Upper lobe of left lung (tissue), 6 donors: ENCODE results near the gene ARTN. TPM values are rescaled to one million over a fixed set of nuclear protein-coding genes. Genes with fewer than 3 reads are reported as not detected.
A peak's percentile ranks its signal among the peaks of the same experiment; 100 is the strongest.

ENCODE experiments used
- ATAC-seq, 2 donors: fragments of 200-7000 bp; cut with Tn5 transposase; one replicate each; pipeline ENCODE4 v1.9.1; 2022; ENCODE audit warnings: mild to moderate bottlenecking in 2 of 2, moderate library complexity in 2 of 2; ENCODE audit not compliant: low FRiP score in 2 of 2
- DNase-seq, 2 donors: peaks; one replicate each; pipeline ENCODE4 v3.0.0-alpha.2; 2019 to 2020
- H3K27ac ChIP-seq, 4 donors: fragments of 200-600 bp; sonication (generic); one replicate each; pipeline ENCODE4 v1.5.1; 2016 to 2019
- H3K27me3 ChIP-seq, 4 donors: fragments of 200-600 bp; sonication (generic); one replicate each; pipeline ENCODE4 v1.5.1; 2017 to 2019
- H3K36me3 ChIP-seq, 4 donors: fragments of 200-600 bp; sonication (generic); one replicate each; pipeline ENCODE4 v1.5.1; 2016 to 2019
- H3K4me1 ChIP-seq, 4 donors: fragments of 200-600 bp; sonication (generic); one replicate each; pipeline ENCODE4 v1.5.1; 2018 to 2019
- H3K4me3 ChIP-seq, 4 donors: fragments of 200-600 bp; sonication (generic); one replicate each; pipeline ENCODE4 v1.5.1; 2017 to 2019; ENCODE audit warnings: mild to moderate bottlenecking in 2 of 4, moderate library complexity in 1 of 4
- H3K9me3 ChIP-seq, 4 donors: fragments of 200-600 bp; sonication (generic); one replicate each; pipeline ENCODE4 v1.5.1; 2018 to 2019
- EP300 ChIP-seq, 4 donors: sonication (generic); formaldehyde crosslinking; IDR thresholded peaks; one replicate each; pipeline ENCODE4 v1.5.1; 2017; ENCODE audit warnings: antibody characterized with exemption in 4 of 4, control low read depth in 2 of 4
- POLR2A ChIP-seq, 4 donors: fragments of 450-650 bp; IDR thresholded peaks; one replicate each; pipeline ENCODE4 v1.5.1; 2016 to 2017; ENCODE audit warnings: antibody characterized with exemption in 4 of 4, mild to moderate bottlenecking in 2 of 4
- POLR2AphosphoS5 ChIP-seq, 2 donors: sonication (generic); formaldehyde crosslinking; IDR thresholded peaks; one replicate each; pipeline ENCODE4 v1.5.1; 2017; ENCODE audit warnings: antibody characterized with exemption in 2 of 2
- WGBS, 2 donors: methylation state at CpG; one replicate each; pipeline ENCODE4 v1.1.5; 2017 to 2018; 5-methylcytosine and 5-hydroxymethylcytosine counted together
- total RNA-seq, 6 donors: library from RNA; depleted of rRNA in 4 of 6; stranded (reverse); fragments of >200 nt in 4 of 6; gene quantifications; one replicate each; pipeline versions ENCODE4 v1.1.0 to v1.2.1, GENCODE V29; 2016 to 2021
- TF ChIP-seq, protein P1 (sequence below), 6 experiments: fragments of 450-650 bp in 4 of 6; fragments of 200-600 bp in 2 of 6; sonication (generic) in 2 of 6; IDR thresholded peaks; one replicate each; pipeline ENCODE4 v1.5.1; 2016 to 2019; ENCODE audit warnings: antibody characterized with exemption in 6 of 6
- donor health status: DM: no; HTN: no; CAD: no; lungs with moderate emphysema.
- donor health status: DM: no; HTN: yes; CAD: no; lungs with severe emphysema.

The ARTN gene
- total RNA-seq, 6 donors from 2014 or later, result 1.0 to 5.2 (median 1.1) TPM; not detected in 3

DNA sequence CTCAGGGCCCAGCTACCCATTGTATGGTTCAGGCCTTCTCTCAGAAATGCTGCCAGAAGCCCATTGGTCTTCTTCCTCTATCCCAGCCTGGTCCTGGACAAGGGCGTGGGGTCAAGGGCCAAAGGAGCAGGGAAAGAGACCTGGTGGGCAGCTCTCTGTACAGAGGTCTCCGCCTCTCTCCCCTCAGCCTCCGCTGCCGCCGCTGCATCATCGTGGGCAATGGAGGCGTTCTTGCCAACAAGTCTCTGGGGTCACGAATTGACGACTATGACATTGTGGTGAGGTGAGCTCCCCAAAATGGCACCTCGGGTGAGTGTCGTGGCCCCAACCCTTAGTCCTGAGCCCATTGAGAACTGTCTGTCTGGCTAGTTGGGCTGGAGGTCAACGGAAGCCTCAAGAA, 34.6 kb upstream of the ARTN start:
- 93 to 98% methylated on average over 7 to 12 of the region's 12 CpGs for WGBS, 2 donors
- H3K27ac ChIP-seq, result no peak overlapping the region
- peaks cover 0 to 11% (median 8%) of the 10 kb centered on the region in 4 donors for H3K4me1 ChIP-seq
- TF ChIP-seq POLR2AphosphoS5 (IDR thresholded peaks at IDR 0.05), result no peak
- no peak for TF ChIP-seq EP300 (IDR thresholded peaks at IDR 0.05)
- TF ChIP-seq, protein P1, sequence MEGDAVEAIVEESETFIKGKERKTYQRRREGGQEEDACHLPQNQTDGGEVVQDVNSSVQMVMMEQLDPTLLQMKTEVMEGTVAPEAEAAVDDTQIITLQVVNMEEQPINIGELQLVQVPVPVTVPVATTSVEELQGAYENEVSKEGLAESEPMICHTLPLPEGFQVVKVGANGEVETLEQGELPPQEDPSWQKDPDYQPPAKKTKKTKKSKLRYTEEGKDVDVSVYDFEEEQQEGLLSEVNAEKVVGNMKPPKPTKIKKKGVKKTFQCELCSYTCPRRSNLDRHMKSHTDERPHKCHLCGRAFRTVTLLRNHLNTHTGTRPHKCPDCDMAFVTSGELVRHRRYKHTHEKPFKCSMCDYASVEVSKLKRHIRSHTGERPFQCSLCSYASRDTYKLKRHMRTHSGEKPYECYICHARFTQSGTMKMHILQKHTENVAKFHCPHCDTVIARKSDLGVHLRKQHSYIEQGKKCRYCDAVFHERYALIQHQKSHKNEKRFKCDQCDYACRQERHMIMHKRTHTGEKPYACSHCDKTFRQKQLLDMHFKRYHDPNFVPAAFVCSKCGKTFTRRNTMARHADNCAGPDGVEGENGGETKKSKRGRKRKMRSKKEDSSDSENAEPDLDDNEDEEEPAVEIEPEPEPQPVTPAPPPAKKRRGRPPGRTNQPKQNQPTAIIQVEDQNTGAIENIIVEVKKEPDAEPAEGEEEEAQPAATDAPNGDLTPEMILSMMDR (IDR thresholded peaks at IDR 0.05), result no peak
- no peak for TF ChIP-seq POLR2A (IDR thresholded peaks at IDR 0.05)
- no peaks in the 10 kb centered on the region for H3K9me3 ChIP-seq
- ATAC-seq (no peak), DNase-seq (peak in 1 of 2 donors; percentile 61)
- H3K36me3 ChIP-seq, result peaks cover 0 to 27% (median 14%) of the 10 kb centered on the region in 4 donors
- H3K27me3 ChIP-seq, result no peaks in the 10 kb centered on the region
- H3K4me3 ChIP-seq, result no peak overlapping the region

DNA sequence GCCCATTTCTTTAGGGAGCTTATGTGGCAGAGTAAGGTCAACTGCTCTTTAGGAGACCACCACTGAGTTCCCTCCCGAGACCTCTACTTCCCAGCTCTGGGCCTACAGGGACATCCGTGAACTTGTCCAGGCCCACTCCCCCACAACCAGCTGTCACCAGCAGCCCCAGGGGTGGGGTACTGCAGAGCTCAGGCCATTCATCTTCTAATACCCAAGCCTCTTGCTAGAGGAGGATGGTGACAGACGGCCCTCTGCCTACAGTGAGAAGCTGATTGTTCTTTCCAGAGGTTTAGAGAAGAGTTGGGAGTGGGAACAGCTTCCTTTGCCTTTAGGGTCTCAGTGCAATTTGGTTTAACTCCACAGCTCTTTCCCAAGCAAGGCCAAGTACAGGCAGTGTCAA, 33.2 kb upstream of the ARTN start:
- 98% methylated on average over 3 of the region's 3 CpGs; no CpG with 5 or more reads in 1 of the 2 donors for WGBS, 2 donors
- DNase-seq (no peak), ATAC-seq (no peak)
- H3K4me1 ChIP-seq, result peaks cover 0 to 11% (median 8%) of the 10 kb centered on the region in 4 donors
- peaks cover 0 to 27% (median 11%) of the 10 kb centered on the region in 4 donors for H3K36me3 ChIP-seq
- no peak overlapping the region for H3K4me3 ChIP-seq
- H3K27ac ChIP-seq, result no peak overlapping the region
- no peaks in the 10 kb centered on the region for H3K27me3 ChIP-seq
- no peak for TF ChIP-seq EP300 (IDR thresholded peaks at IDR 0.05)
- TF ChIP-seq, protein P1 (IDR thresholded peaks at IDR 0.05), result no peak
- no peak for TF ChIP-seq POLR2AphosphoS5 (IDR thresholded peaks at IDR 0.05)
- TF ChIP-seq POLR2A (IDR thresholded peaks at IDR 0.05), result no peak
- H3K9me3 ChIP-seq, result no peaks in the 10 kb centered on the region

DNA sequence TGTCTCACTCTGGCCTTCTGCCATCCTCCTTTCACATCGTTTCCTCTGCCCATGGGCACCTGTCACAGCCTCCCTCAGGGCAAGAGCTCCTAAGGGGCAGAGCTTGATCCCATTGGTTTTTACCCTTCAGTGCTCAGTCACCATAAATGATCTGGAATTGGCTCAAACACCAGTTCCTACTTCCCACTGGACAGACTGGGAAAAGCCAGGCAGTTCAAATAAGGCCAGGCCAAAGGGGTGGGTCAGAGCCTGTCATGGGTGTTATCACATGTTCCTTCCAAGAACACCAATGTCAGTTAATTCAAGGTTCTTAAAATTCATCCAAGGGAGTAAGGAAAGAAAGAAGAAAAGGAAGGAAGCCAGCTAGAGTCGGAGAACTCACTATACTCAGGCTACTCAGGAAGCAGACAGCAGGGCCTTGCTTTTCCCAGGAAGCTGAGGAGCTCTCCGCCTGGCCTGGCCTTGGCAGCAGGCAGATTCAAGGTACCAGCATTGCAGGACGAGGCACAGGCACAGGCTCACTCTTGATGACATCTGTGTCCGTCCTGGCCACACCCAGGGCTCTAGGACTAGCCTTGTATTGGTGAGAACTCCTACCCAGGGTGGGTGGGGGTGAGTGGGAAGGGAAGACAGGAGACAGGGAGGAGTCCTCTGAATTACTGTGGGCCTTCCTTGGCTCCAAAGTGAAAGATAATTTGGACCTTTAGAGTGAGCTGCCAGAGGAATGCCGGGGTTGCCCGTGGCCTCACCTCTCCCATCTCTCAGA, 32.2 kb upstream of the ARTN start:
- ATAC-seq (no peak), DNase-seq (no peak)
- Histone ChIP-seq H3K4me1 (peaks cover 0 to 11% (median 8%) of the 10 kb centered on the region in 4 donors), H3K27me3 (no peaks in the 10 kb centered on the region), H3K36me3 (peaks cover 0 to 23% (median 11%) of the 10 kb centered on the region in 4 donors), H3K9me3 (no peaks in the 10 kb centered on the region), H3K4me3 (no peak overlapping the region), H3K27ac (peak overlapping the region in 1 of 4 donors; percentile 36)
- WGBS, 2 donors, result 74 to 75% methylated on average over 5 to 7 of the region's 7 CpGs
- no peak for TF ChIP-seq POLR2AphosphoS5 (IDR thresholded peaks at IDR 0.05)
- TF ChIP-seq EP300 (IDR thresholded peaks at IDR 0.05), result no peak
- TF ChIP-seq, protein P1 (IDR thresholded peaks at IDR 0.05), result no peak
- no peak for TF ChIP-seq POLR2A (IDR thresholded peaks at IDR 0.05)

DNA sequence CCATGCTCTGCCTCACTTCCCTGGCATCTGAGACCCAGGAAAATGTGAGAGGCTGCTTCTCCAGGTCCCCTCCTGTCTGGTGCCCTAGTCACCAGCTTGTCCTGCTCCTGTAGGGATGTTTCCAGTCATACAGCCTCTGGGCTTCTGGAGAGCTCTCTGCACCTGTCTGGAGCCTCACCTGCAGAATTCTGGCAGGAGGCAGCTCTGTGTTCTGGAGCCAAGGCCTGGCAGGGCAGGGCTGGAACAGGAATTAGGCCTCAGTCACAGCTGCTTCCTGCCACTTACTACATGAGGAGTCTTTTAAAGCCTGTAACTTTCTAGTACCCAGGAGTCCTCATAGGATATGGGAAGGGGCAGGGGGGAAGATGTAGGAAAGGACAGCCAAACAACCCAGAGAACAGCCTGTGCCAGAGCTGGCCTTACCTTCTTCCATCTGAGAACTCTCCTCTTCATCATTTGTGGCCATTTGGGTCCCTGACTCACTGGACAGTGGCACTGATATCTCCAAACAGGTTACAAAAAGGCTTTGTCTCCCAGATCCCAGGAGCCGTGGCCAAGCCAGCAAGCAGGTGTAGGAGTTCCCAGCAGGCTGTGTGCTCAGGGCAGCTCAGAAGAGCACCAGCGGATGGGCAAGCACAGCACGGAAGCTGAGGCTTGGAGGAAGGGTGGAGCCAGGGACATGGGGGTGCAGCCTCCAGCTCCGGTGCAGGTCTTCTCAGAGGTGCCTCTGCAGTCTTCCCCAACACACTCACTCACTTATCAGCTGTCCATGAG, 31.4 kb upstream of the ARTN start:
- Histone ChIP-seq H3K9me3 (no peaks in the 10 kb centered on the region), H3K36me3 (peaks cover 0 to 21% (median 11%) of the 10 kb centered on the region in 4 donors), H3K4me1 (peaks cover 0 to 11% (median 8%) of the 10 kb centered on the region in 4 donors), H3K27me3 (no peaks in the 10 kb centered on the region), H3K4me3 (no peak overlapping the region), H3K27ac (no peak overlapping the region)
- 70 to 90% methylated on average over 4 of the region's 4 CpGs for WGBS, 2 donors
- DNase-seq (no peak), ATAC-seq (no peak)
- TF ChIP-seq EP300 (IDR thresholded peaks at IDR 0.05) (no peak), POLR2A (IDR thresholded peaks at IDR 0.05) (no peak), POLR2AphosphoS5 (IDR thresholded peaks at IDR 0.05) (no peak)
- TF ChIP-seq, protein P1 (IDR thresholded peaks at IDR 0.05), result no peak
